DOHH2 (cell line): ENCODE data around the gene USF2.
A peak's percentile ranks its signal among the peaks of the same experiment; 100 is the strongest.

ENCODE experiments used
- H3F3A ChIP-seq: fragments of 200-600 bp; sonication (generic), shearing (Covaris generic); 2 replicates; pipeline ENCODE4 v1.6.0; 2016; ENCODE audit warnings: antibody characterized with exemption, mild to moderate bottlenecking; ENCODE audit not compliant: control insufficient read depth, insufficient read depth
- H3K27ac ChIP-seq: fragments of 200-600 bp; sonication (generic); 2 replicates; pipeline ENCODE4 v1.5.1; 2014; ENCODE audit warnings: low read depth, mild to moderate bottlenecking, low read length, moderate library complexity
- H3K27me3 ChIP-seq: fragments of 200-600 bp; sonication (generic); 2 replicates; pipeline ENCODE4 v1.6.1; 2014; ENCODE audit warnings: mild to moderate bottlenecking, low read length, mixed read lengths; ENCODE audit not compliant: control insufficient read depth
- H3K36me3 ChIP-seq: fragments of 200-600 bp; sonication (generic); 2 replicates; pipeline ENCODE4 v1.6.1; 2014; ENCODE audit warnings: mild to moderate bottlenecking, low read length, moderate library complexity, mixed read lengths; ENCODE audit not compliant: control insufficient read depth
- H3K4me1 ChIP-seq: fragments of 200-600 bp; sonication (generic); 2 replicates; pipeline ENCODE4 v1.6.1; 2014; ENCODE audit warnings: mild to moderate bottlenecking, low read length, mixed read lengths; ENCODE audit not compliant: control insufficient read depth
- H3K4me2 ChIP-seq: fragments of 200-600 bp; sonication (generic); 2 replicates; pipeline ENCODE4 v1.6.0; 2014; ENCODE audit warnings: mild to moderate bottlenecking, low read length, moderate library complexity
- H3K4me3 ChIP-seq: fragments of 200-600 bp; sonication (generic); 2 replicates; pipeline ENCODE4 v1.5.1; 2014; ENCODE audit warnings: mild to moderate bottlenecking, low read length, mixed read lengths
- H3K79me2 ChIP-seq: fragments of 200-600 bp; sonication (generic); 2 replicates; pipeline ENCODE4 v1.6.1; 2014; ENCODE audit warnings: mild to moderate bottlenecking, low read length, mixed read lengths; ENCODE audit not compliant: control insufficient read depth
- H3K9me2 ChIP-seq: fragments of 200-600 bp; sonication (generic); replicated peaks from 2 replicates; pipeline ENCODE4 v1.6.1; 2014; ENCODE audit warnings: mild to moderate bottlenecking, low read length, mixed read lengths; ENCODE audit not compliant: control insufficient read depth
- H3K9me3 ChIP-seq: fragments of 200-600 bp; sonication (generic); 2 replicates; pipeline ENCODE4 v1.6.1; 2014; ENCODE audit warnings: antibody characterized with exemption, low read length, mixed read lengths; ENCODE audit not compliant: control insufficient read depth, insufficient read depth
- H4K20me1 ChIP-seq: fragments of 200-600 bp; sonication (generic); 2 replicates; pipeline ENCODE4 v1.6.0; 2014; ENCODE audit warnings: low read depth, mild to moderate bottlenecking, antibody characterized with exemption, low read length, moderate library complexity; ENCODE audit not compliant: control insufficient read depth, insufficient read depth
- CTCF ChIP-seq: fragments of 200-600 bp; sonication (generic); IDR thresholded peaks from one replicate; pipeline ENCODE4 v1.5.1; 2014; ENCODE audit warnings: antibody characterized with exemption, mild to moderate bottlenecking, low read depth, low read length; ENCODE audit not compliant: poor library complexity, severe bottlenecking
- EZH2phosphoT487 ChIP-seq: fragments of 200-600 bp; sonication (generic); IDR thresholded peaks from 2 replicates; pipeline ENCODE4 v1.6.1; 2017; ENCODE audit warnings: borderline replicate concordance, mild to moderate bottlenecking, antibody characterized with exemption, low read length, moderate library complexity, mixed read lengths

The USF2 gene

GRCh38 chr19:35317464-35318043 lies 48.8 kb downstream of the USF2 start:
- no peaks in the 10 kb centered on the region for H3K27me3 ChIP-seq
- H3K9me3 ChIP-seq, result peaks cover 5% of the 10 kb centered on the region; the same call in 1 of the 2 replicates
- H3K9me2 ChIP-seq, result no peaks in the 10 kb centered on the region
- H3F3A ChIP-seq, result peaks cover 43% of the 10 kb centered on the region
- H3K27ac ChIP-seq, result peak overlapping the region; percentile 98
- H3K79me2 ChIP-seq, result no peaks in the 10 kb centered on the region
- peak overlapping the region; percentile 64 for H3K4me3 ChIP-seq
- no peak for TF ChIP-seq EZH2phosphoT487
- TF ChIP-seq CTCF, result no peak
- H3K4me2 ChIP-seq, result peak overlapping the region; percentile 86
- H3K36me3 ChIP-seq, result no peaks in the 10 kb centered on the region; the same call in 1 of the 2 replicates
- peaks cover 100% of the 10 kb centered on the region for H3K4me1 ChIP-seq
- H4K20me1 ChIP-seq, result no peaks in the 10 kb centered on the region

GRCh38 chr19:35318679-35319448 lies 50.1 kb downstream of the USF2 start:
- no peaks in the 10 kb centered on the region; the same call in 1 of the 2 replicates for H3K36me3 ChIP-seq
- peak overlapping the region; percentile 57 for H3K4me3 ChIP-seq
- peaks cover 50% of the 10 kb centered on the region for H3F3A ChIP-seq
- no peaks in the 10 kb centered on the region for H3K9me2 ChIP-seq
- no peaks in the 10 kb centered on the region for H4K20me1 ChIP-seq
- H3K9me3 ChIP-seq, result peaks cover 5% of the 10 kb centered on the region; the same call in 1 of the 2 replicates
- H3K27me3 ChIP-seq, result no peaks in the 10 kb centered on the region
- TF ChIP-seq CTCF, result no peak
- no peak for TF ChIP-seq EZH2phosphoT487
- peak overlapping the region; percentile 90 for H3K4me2 ChIP-seq
- peaks cover 97% of the 10 kb centered on the region for H3K4me1 ChIP-seq
- no peaks in the 10 kb centered on the region for H3K79me2 ChIP-seq
- peak overlapping the region; percentile 98 for H3K27ac ChIP-seq

- H3K4me1 ChIP-seq, result peaks cover 97% of the 10 kb centered on the region
- peak overlapping the region; percentile 90 for H3K4me2 ChIP-seq
These were observed 51.4 kb downstream of the USF2 start for GRCh38 chr19:35320065-35320713.

More at GRCh38 chr19:35320065-35320713, 51.4 kb downstream of the USF2 start:
- peaks cover 5% of the 10 kb centered on the region; the same call in 1 of the 2 replicates for H3K9me3 ChIP-seq
- TF ChIP-seq CTCF (no peak), EZH2phosphoT487 (no peak)
- H3K36me3 ChIP-seq, result no peaks in the 10 kb centered on the region; the same call in 1 of the 2 replicates
- H3K79me2 ChIP-seq, result peaks cover 5% of the 10 kb centered on the region
- H3F3A ChIP-seq, result peaks cover 63% of the 10 kb centered on the region
- no peaks in the 10 kb centered on the region for H4K20me1 ChIP-seq
- no peaks in the 10 kb centered on the region for H3K27me3 ChIP-seq
- no peaks in the 10 kb centered on the region for H3K9me2 ChIP-seq
- peak overlapping the region; percentile 98 for H3K27ac ChIP-seq
- peak overlapping the region; percentile 53 for H3K4me3 ChIP-seq
